ENCODE measurements around the gene DNAJC16. TPM values are rescaled to one million over a fixed set of nuclear protein-coding genes. Genes with fewer than 3 reads are reported as not detected.

Gene DNAJC16
- total and polyA plus RNA-seq, 2 of the 13 experiments (the other 11 are each of a cell fraction or from before 2014, with no cell fraction given) = 11.4 to 15.4 TPM

GRCh38 chr1:15584489-15585363, 58.1 kb downstream of the DNAJC16 start, which contains the start of gene AGMAT (continued):
- TF ChIP-seq ATF7 (IDR thresholded peaks at IDR 0.05) (no peak), ATF7 (CRISPR knock-in tag; IDR thresholded peaks at IDR 0.05) (peak; percentile 50), RBM22 (optimal IDR thresholded peaks at IDR 0.05; ENCODE audit: low read length) (peak; percentile 49), ZNF18 (CRISPR knock-in tag; IDR thresholded peaks at IDR 0.05; ENCODE audit: insufficient replicate concordance) (no peak), GMEB1 (CRISPR knock-in tag; IDR thresholded peaks at IDR 0.05; ENCODE audit: borderline replicate concordance) (peak; percentile 66), KLF9 (CRISPR knock-in tag; IDR thresholded peaks at IDR 0.05; ENCODE audit: low read depth) (no peak), ZNF292 (CRISPR knock-in tag; IDR thresholded peaks at IDR 0.05; ENCODE audit: borderline replicate concordance, low read depth) (peak; percentile 73), ZFP90 (CRISPR knock-in tag; IDR thresholded peaks at IDR 0.05; ENCODE audit: borderline replicate concordance) (peak; percentile 72; the same call in 1 of the 2 replicates), CENPBD1 (CRISPR knock-in tag; IDR thresholded peaks at IDR 0.05; ENCODE audit: borderline replicate concordance, low read depth) (no peak), ELF3 (CRISPR knock-in tag; IDR thresholded peaks at IDR 0.05) (peak; percentile 84), POLR2A (IDR thresholded peaks at IDR 0.05; ENCODE audit: insufficient read depth in 1 of 2, low read depth in 2 of 2, low read length in 2 of 2) (peak; percentile 88 to 93), TP53 (CRISPR knock-in tag; conservative IDR thresholded peaks at IDR 0.05) (no peak), ATF4 (CRISPR knock-in tag; IDR thresholded peaks at IDR 0.05) (no peak), ZNF781 (CRISPR knock-in tag; IDR thresholded peaks at IDR 0.05; ENCODE audit: borderline replicate concordance, not compliant biosample characterization) (no peak), GPN1 (CRISPR knock-in tag; IDR thresholded peaks at IDR 0.05; ENCODE audit: borderline replicate concordance) (no peak), PAF1 (CRISPR knock-in tag; IDR thresholded peaks at IDR 0.05) (no peak), PCBP2 (optimal IDR thresholded peaks at IDR 0.05; ENCODE audit: low read depth, low read length, poor library complexity, severe bottlenecking) (no peak), CSRNP1 (CRISPR knock-in tag; IDR thresholded peaks at IDR 0.05) (no peak; the same call in 1 of the 2 replicates), KAT7 (CRISPR knock-in tag; IDR thresholded peaks at IDR 0.05; ENCODE audit: borderline replicate concordance) (no peak), SIX4 (CRISPR knock-in tag; IDR thresholded peaks at IDR 0.05) (peak; percentile 65), SATB2 (CRISPR knock-in tag; IDR thresholded peaks at IDR 0.05) (0 out of 2 replicates have a peak, but pooled peaks have one; percentile 75), HDAC1 (CRISPR knock-in tag; IDR thresholded peaks at IDR 0.05) (peak; percentile 95), CREM (IDR thresholded peaks at IDR 0.05) (peak; percentile 59), CREM (CRISPR knock-in tag; IDR thresholded peaks at IDR 0.05) (no peak), IRF2 (CRISPR knock-in tag; IDR thresholded peaks at IDR 0.05) (peak; percentile 88)

Data from HepG2 (cell line).